Measurements from ENCODE around the gene SYTL2.
"Not testable (repeated sequence)": the region's sequence is repeated elsewhere in the genome, so short reads cannot be mapped to it uniquely, and the experiment has no call there.

SYTL2 gene

GRCh38 chr11:85795712-85796487 lies 15.0 kb downstream of the SYTL2 start:
- H3K4me3 ChIP-seq (ENCODE audit: low read depth, low read length), result no peak overlapping the region

- no peak overlapping the region for H3K4me3 ChIP-seq (ENCODE audit: low read depth, low read length)
These were observed 19.4 kb downstream of the SYTL2 start for GRCh38 chr11:85791409-85791990.

GRCh38 chr11:85787809-85788760 lies 22.9 kb downstream of the SYTL2 start:
- no peak overlapping the region for H3K4me3 ChIP-seq (ENCODE audit: low read depth, low read length)

- no peak overlapping the region for H3K4me3 ChIP-seq (ENCODE audit: low read depth, low read length)
These were observed 23.8 kb downstream of the SYTL2 start for GRCh38 chr11:85787168-85787567.

GRCh38 chr11:85784480-85785265 lies 26.3 kb downstream of the SYTL2 start:
- no peak overlapping the region for H3K4me3 ChIP-seq (ENCODE audit: low read depth, low read length)

GRCh38 chr11:85783758-85784157 lies 27.2 kb downstream of the SYTL2 start:
- H3K4me3 ChIP-seq (ENCODE audit: low read depth, low read length), result no peak overlapping the region

GRCh38 chr11:85780780-85781517 lies 30.0 kb downstream of the SYTL2 start:
- not testable (repeated sequence) for H3K4me3 ChIP-seq (ENCODE audit: low read depth, low read length)

GRCh38 chr11:85779956-85780640 lies 30.8 kb downstream of the SYTL2 start:
- H3K4me3 ChIP-seq (ENCODE audit: low read depth, low read length), result no peak overlapping the region

GRCh38 chr11:85777603-85777972 lies 33.4 kb downstream of the SYTL2 start:
- not testable (repeated sequence) for H3K4me3 ChIP-seq (ENCODE audit: low read depth, low read length)

- H3K4me3 ChIP-seq (ENCODE audit: low read depth, low read length), result no peak overlapping the region
These were observed 33.9 kb downstream of the SYTL2 start for GRCh38 chr11:85776951-85777602.

GRCh38 chr11:85774256-85775101 lies 36.5 kb downstream of the SYTL2 start:
- no peak overlapping the region for H3K4me3 ChIP-seq (ENCODE audit: low read depth, low read length)

GRCh38 chr11:85772695-85773094 lies 38.2 kb downstream of the SYTL2 start:
- no peak overlapping the region for H3K4me3 ChIP-seq (ENCODE audit: low read depth, low read length)

- no peak overlapping the region for H3K4me3 ChIP-seq (ENCODE audit: low read depth, low read length)
These were observed 39.4 kb downstream of the SYTL2 start for GRCh38 chr11:85771568-85771967.

- no peak overlapping the region for H3K4me3 ChIP-seq (ENCODE audit: low read depth, low read length)
These were observed 41.2 kb downstream of the SYTL2 start for GRCh38 chr11:85769771-85770170.

- no peak overlapping the region for H3K4me3 ChIP-seq (ENCODE audit: low read depth, low read length)
These were observed 42.3 kb downstream of the SYTL2 start for GRCh38 chr11:85768473-85769146.

GRCh38 chr11:85767246-85767945 lies 43.5 kb downstream of the SYTL2 start:
- H3K4me3 ChIP-seq (ENCODE audit: low read depth, low read length), result no peak overlapping the region

- no peak overlapping the region for H3K4me3 ChIP-seq (ENCODE audit: low read depth, low read length)
These were observed 44.2 kb downstream of the SYTL2 start for GRCh38 chr11:85766721-85767161.

Measured in iPS-11a (cell line).